D721Med (cell line): ENCODE data around the gene ADCY10.

Source experiments
- DNase-seq: peaks from one replicate; pipeline ENCODE4 v3.0.0; 2011; ENCODE audit warnings: low spot score; ENCODE audit not compliant: insufficient read length
- FAIRE-seq: peaks from 2 replicates; lab custom pipeline; 2011; peaks lifted over from hg19 to GRCh38; lab: Jason Lieb, UNC
- CTCF ChIP-seq: IDR thresholded peaks from 2 replicates; pipeline ENCODE4 v1.5.1; 2012; ENCODE audit warnings: mild to moderate bottlenecking, control low read depth; ENCODE audit not compliant: insufficient read depth; ENCODE audit errors: missing control alignments

ADCY10 gene

GRCh38 chr1:167915569-167915968 lies 1.6 kb upstream of the ADCY10 start:
- TF ChIP-seq CTCF = no peak
- FAIRE-seq (no peak), DNase-seq (no peak)

- no peak for FAIRE-seq
- no peak for TF ChIP-seq CTCF
- DNase-seq = no peak
These were observed 1.6 kb downstream of the ADCY10 start for GRCh38 chr1:167912294-167912693.

GRCh38 chr1:167911413-167911812 lies 2.5 kb downstream of the ADCY10 start:
- FAIRE-seq (no peak), DNase-seq (no peak)
- TF ChIP-seq CTCF = no peak

- DNase-seq = no peak
- no peak for TF ChIP-seq CTCF
These were observed 3.4 kb downstream of the ADCY10 start for GRCh38 chr1:167910530-167910929.

GRCh38 chr1:167909691-167910180 lies 4.2 kb downstream of the ADCY10 start:
- DNase-seq = no peak
- no peak for TF ChIP-seq CTCF
- FAIRE-seq = no peak

More at GRCh38 chr1:167910530-167910929, 3.4 kb downstream of the ADCY10 start:
- FAIRE-seq = no peak

GRCh38 chr1:167905671-167906070 lies 8.3 kb downstream of the ADCY10 start:
- FAIRE-seq (no peak), DNase-seq (no peak)
- no peak for TF ChIP-seq CTCF

GRCh38 chr1:167905182-167905581 lies 8.8 kb downstream of the ADCY10 start:
- no peak for FAIRE-seq
- TF ChIP-seq CTCF = no peak

More at GRCh38 chr1:167905182-167905581, 8.8 kb downstream of the ADCY10 start:
- DNase-seq = no peak
